ENCODE results near the gene ZCCHC7.
"Not testable (repeated sequence)": the region's sequence is repeated elsewhere in the genome, so short reads cannot be mapped to it uniquely, and the experiment has no call there.

Gene ZCCHC7

GRCh38 chr9:37120843-37121335 is 515 bp downstream of the ZCCHC7 start:
- DNase-seq (ENCODE audit: low read depth): not testable (repeated sequence)

- DNase-seq (ENCODE audit: low read depth): no peak
Observed at GRCh38 chr9:37121881-37122280, 1.5 kb downstream of the ZCCHC7 start.

DNA sequence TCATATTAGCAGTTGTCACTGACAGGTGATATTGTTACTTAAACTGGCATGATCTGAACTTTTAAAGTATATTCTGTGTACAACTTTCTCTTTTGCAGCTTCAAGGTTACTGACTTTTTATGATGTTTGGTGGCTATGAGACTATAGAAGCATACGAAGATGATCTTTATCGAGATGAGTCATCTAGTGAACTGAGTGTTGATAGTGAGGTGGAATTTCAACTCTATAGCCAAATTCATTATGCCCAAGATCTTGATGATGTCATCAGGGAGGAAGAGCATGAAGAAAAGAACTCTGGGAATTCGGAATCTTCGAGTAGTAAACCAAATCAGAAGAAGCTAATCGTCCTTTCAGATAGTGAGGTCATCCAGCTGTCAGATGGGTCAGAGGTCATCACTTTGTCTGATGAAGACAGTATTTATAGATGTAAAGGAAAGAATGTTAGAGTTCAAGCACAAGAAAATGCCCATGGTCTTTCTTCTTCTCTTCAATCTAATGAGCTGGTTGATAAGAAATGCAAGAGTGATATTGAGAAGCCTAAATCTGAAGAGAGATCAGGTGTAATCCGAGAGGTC is 5.9 kb downstream of the ZCCHC7 start:
- DNase-seq (ENCODE audit: low read depth): no peak

DNA sequence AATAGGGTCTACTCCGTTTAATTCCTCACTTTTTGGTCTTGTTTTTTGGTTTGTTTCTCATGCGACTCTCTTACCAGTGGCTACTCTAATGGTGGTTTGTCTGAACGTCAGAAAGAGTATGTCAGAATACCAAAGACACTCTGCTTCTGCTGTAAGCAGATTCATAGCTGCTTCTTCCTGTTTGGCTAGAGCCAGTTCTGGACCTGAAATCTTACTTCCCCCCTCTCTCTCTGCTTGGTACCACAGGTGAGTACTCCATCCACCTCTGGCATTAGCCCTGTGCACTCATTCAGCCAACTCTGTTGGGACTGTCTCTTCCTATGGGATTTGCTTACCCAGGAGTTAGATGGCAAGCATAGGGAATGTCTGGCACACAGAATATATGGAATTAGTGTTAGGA is 6.6 kb downstream of the ZCCHC7 start:
- DNase-seq (ENCODE audit: low read depth): no peak

DNA sequence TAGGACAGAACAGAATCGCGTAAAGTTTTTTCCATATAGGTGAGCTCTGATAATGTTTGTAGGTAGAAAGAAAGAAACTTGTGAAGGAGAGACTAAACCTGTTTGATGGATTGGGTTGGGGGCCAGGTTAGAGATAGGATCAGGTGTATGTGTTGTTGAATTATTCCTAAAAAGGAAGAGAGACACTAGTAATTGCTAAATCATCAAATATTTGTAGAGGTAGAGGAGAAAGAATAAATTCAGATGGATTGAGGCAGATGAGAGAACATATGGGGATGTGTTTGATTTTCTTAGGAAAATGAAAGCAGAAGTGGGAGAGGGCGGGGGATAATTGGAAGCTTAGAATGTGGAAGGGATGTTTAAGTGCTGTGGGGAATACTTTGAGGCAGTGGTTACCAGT is 7.7 kb downstream of the ZCCHC7 start:
- no peak for DNase-seq (ENCODE audit: low read depth)

- no peak for DNase-seq (ENCODE audit: low read depth)
Observed at GRCh38 chr9:37134166-37134565, 13.8 kb downstream of the ZCCHC7 start.

- no peak for DNase-seq (ENCODE audit: low read depth)
Observed at GRCh38 chr9:37141015-37141414, 20.6 kb downstream of the ZCCHC7 start.

DNA sequence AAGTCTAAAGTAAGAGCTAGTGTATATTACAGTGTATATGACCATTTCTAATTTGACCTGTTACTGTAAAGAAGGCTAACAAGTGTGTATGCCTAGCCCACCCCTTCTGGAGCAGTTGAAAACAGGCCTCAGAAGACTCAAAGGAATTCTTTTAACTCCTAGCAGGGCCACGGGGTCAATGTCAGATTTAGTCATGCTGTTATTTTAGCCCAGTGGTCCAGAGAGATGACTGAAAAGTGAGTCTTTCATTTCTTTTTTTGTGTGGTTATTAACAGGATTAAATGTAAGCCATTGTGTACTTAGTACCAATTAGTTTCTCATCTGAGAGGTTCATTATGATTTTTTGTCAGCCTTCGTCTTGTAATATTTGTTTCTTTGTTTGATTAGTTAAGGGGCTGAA is 24.4 kb downstream of the ZCCHC7 start:
- no peak for DNase-seq (ENCODE audit: low read depth)

GRCh38 chr9:37146410-37146809 is 26.0 kb downstream of the ZCCHC7 start:
- no peak for DNase-seq (ENCODE audit: low read depth)

DNA sequence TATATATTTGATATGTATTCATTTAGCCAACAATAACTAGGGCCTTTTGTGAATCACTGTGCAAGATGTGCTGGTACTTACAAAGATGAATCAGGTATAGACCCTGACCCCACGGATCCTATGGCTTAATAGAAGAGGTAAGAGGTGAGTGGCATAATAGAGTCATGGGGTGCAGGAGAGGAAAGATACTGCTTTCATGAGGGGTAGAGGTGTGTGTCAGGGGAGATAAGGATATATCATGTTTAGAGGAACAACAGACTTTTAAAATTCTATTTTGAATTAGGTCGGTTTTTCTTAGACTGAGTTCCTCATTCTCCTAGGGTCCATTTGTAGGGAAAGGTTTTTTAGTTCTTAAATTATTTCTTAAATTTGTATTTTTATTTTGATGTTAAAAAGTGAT is 27.8 kb downstream of the ZCCHC7 start:
- no peak for DNase-seq (ENCODE audit: low read depth)

DNA sequence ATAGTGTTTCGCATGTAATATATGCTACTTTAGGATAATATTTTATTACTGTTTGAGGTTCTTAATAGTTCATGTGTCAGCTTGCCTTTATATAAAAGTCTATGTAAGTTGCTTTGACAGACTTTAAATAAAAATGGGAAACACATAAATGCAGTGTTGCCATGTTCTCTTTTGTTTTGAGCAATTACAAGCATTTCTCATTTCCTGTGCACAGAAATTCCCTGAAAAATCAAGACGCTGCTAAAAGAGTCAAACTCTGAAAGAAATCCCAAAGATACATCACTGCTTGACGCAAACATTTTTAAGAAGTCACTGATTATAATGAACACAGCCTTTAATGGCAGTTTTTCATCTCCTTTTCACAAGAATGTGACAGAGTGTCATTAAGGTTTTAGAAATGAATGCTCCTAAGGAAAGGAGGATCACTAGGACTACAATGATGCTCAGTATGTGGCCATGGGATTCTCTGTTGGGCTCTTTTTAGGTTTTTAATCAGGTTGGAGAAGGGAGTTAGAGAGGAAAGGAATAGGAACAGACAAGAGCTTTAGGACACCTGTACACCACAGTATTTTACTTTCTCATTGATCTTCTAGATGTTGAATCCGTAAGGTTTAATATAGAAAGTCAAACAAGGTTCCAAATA is 29.4 kb downstream of the ZCCHC7 start:
- no peak for DNase-seq (ENCODE audit: low read depth)

DNA sequence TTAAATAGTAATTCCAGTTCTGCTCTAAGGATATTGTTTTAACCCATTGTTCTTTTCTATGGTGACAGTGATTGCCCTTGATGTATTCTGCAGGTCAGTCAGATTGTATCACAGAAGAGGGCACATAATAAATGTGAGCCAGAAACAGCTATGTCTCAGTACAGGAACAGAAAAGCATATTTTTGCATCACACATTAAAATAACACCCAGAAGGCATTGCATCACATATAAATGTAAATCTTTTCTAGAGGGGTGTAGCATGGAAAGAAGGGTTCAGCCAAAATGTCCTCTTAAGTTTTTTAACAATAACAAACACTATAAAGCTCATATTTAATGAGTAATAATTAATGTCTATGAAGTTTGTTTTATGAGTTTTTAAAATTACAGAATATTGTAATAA is 30.0 kb downstream of the ZCCHC7 start:
- no peak for DNase-seq (ENCODE audit: low read depth)

GRCh38 chr9:37151812-37152211 is 31.4 kb downstream of the ZCCHC7 start:
- DNase-seq (ENCODE audit: low read depth): no peak

DNA sequence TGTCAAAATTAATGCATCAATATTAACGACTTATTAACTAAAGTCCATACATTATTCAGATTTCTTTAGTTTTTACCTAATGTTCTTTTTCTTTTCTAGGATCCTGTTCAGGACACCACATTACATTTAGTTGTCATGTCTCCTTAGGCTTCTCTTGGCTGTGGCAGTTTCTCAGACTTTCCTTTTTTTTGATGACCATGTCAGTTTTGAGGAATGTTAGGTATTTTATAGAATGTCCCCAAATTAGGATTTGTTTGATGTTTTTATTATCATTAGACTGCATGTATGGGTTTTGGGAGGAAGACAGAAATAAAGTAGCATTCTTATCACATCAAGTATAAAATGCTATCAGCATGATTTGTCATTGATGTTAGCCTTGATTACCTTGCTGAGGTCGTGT is 32.0 kb downstream of the ZCCHC7 start:
- no peak for DNase-seq (ENCODE audit: low read depth)

DNA sequence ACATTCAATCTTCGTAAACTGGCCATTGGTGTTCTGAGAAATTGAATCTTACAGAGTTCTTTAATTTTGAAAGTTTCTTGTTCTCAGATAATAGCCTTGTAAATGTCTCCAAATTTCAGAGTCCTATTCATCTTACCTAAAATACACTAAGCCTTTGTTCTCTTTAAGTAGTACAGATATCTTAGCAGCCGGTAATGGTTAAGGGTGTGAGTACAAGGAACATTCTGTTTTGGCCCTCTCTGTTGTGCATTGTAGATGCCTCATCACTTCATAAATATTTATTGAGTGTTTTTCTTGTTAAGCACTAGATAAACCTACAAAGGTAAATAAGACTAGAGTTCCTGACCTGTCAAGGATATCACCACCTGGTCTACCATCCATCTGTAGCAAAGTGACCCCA is 35.2 kb downstream of the ZCCHC7 start:
- no peak for DNase-seq (ENCODE audit: low read depth)

- DNase-seq (ENCODE audit: low read depth): no peak
Observed at GRCh38 chr9:37156205-37156604, 35.8 kb downstream of the ZCCHC7 start.

DNA sequence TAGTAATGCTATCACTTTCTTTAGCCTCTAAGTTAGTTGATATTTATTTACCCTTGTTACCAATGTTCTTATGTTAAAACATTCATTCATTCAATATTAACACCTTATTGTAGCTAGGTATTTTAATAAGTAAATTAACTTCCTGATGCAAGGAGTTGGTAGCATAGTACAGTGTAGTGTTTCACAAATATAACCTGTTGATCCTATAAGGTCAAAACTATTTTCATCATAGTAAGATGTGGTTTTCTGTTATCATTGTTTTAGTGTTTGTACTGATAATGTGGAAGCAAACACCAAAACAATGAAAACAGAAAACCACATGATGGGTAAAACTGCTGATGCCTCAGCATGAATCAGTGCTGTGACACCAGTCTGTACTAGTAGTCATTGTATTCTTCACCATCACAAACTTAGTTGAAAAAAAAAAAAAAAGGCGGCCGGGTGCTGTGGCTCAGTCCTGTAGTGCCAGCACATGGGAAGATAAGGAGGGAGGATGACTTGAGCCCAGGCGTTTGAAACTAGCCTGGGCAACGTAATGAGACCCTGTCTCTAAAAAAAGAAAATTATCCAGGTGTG is 36.5 kb downstream of the ZCCHC7 start:
- DNase-seq (ENCODE audit: low read depth): no peak

GRCh38 chr9:37157726-37158377 is 37.5 kb downstream of the ZCCHC7 start:
- no peak for DNase-seq (ENCODE audit: low read depth)

GRCh38 chr9:37163299-37163698 is 42.9 kb downstream of the ZCCHC7 start:
- no peak for DNase-seq (ENCODE audit: low read depth)

- not testable (repeated sequence) for DNase-seq (ENCODE audit: low read depth)
Observed at GRCh38 chr9:37164335-37164734, 44.0 kb downstream of the ZCCHC7 start.

DNA sequence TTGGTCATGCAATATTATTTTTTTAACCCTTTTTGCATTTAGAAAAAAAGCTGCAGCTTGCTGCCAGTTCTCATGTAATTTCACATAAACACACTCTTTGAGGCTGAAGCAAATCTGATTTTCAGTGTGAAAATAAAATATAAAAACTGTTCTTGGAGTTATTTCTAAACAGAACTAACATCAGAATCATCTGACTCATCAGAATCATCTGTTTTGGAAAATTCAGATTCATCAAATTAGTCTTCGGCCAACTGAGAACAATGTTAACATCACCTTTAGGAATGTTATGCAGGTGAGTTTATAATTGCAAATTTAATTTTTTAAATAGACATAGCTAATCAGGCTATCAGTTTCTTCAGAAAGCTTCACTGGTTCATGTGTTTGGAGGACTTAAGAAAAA is 45.3 kb downstream of the ZCCHC7 start:
- no peak for DNase-seq (ENCODE audit: low read depth)

DNA sequence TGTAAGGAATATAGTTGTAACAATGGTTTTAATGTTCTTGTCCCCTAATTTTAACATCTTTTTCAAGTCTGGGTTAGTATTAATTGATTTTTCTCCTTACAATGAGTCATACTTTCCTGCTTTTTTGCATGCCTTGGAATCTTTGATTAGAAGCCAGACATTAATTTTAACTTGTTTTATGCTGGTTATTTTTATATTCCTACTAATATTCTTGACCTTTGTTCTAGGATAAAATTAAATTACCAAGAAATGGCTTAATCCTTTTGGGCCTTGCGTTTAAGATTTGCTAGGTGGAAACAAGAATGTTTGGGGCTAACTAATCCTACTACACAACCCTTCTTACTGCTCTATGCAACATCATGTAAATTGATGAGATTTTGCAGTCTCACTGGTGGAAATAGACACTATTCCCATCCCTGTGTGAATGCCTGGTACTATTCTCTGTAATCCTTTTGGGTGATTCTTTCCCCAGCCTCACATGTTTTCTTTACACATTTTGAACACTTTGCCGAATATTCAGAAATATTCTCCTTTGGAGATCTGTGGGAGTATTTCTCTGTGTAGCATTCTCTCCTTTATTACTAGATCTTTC is 47.2 kb downstream of the ZCCHC7 start:
- no peak for DNase-seq (ENCODE audit: low read depth)

- no peak for DNase-seq (ENCODE audit: low read depth)
Observed at GRCh38 chr9:37172557-37172956, 52.2 kb downstream of the ZCCHC7 start.

Measured in T-helper 22 cell (primary cell).